ENCODE results near the gene SLC25A41. TPM values are rescaled to one million over a fixed set of nuclear protein-coding genes. Genes with fewer than 3 reads are reported as not detected.
"Not testable (repeated sequence)": the region's sequence is repeated elsewhere in the genome, so short reads cannot be mapped to it uniquely, and the experiment has no call there.

The SLC25A41 gene
- total RNA-seq, 1 donor from 2014 or later = not detected

- no peak for DNase-seq (ENCODE audit: low spot score)
Observed at GRCh38 chr19:6412061-6412446, 21.5 kb downstream of the SLC25A41 start.

- no peak for DNase-seq (ENCODE audit: low spot score)
Observed at GRCh38 chr19:6409346-6409745, 24.2 kb downstream of the SLC25A41 start.

- DNase-seq (ENCODE audit: low spot score) = no peak
Observed at GRCh38 chr19:6406401-6406800, 27.2 kb downstream of the SLC25A41 start.

GRCh38 chr19:6402837-6403608 is 30.5 kb downstream of the SLC25A41 start:
- DNase-seq (ENCODE audit: low spot score) = no peak

GRCh38 chr19:6402058-6402457 is 31.5 kb downstream of the SLC25A41 start:
- no peak for DNase-seq (ENCODE audit: low spot score)

GRCh38 chr19:6400062-6400944 is 33.3 kb downstream of the SLC25A41 start:
- not testable (repeated sequence) for DNase-seq (ENCODE audit: low spot score)

- no peak for DNase-seq (ENCODE audit: low spot score)
Observed at GRCh38 chr19:6396305-6396704, 37.3 kb downstream of the SLC25A41 start.

- DNase-seq (ENCODE audit: low spot score) = no peak
Observed at GRCh38 chr19:6394831-6395230, 38.7 kb downstream of the SLC25A41 start.

- DNase-seq (ENCODE audit: low spot score) = no peak
Observed at GRCh38 chr19:6393983-6394412, 39.6 kb downstream of the SLC25A41 start.

GRCh38 chr19:6393074-6393982 is 40.2 kb downstream of the SLC25A41 start, which contains the start of gene GTF2F1:
GTF2F1 (minus strand) TSS chr19:6393164; CDS start chr19:6392995, 169 bp downstream.
- peak; percentile 95 for DNase-seq (ENCODE audit: low spot score)

GRCh38 chr19:6392221-6393073 is 41.1 kb downstream of the SLC25A41 start:
- no peak for DNase-seq (ENCODE audit: low spot score)

GRCh38 chr19:6387372-6387771 is 46.2 kb downstream of the SLC25A41 start:
- no peak for DNase-seq (ENCODE audit: low spot score)

GRCh38 chr19:6384381-6384780 is 49.2 kb downstream of the SLC25A41 start:
- no peak for DNase-seq (ENCODE audit: low spot score)

GRCh38 chr19:6383188-6383587 is 50.4 kb downstream of the SLC25A41 start:
- no peak for DNase-seq (ENCODE audit: low spot score)

GRCh38 chr19:6381030-6381750 is 52.4 kb downstream of the SLC25A41 start:
- DNase-seq (ENCODE audit: low spot score) = no peak

- DNase-seq (ENCODE audit: low spot score) = no peak
Observed at GRCh38 chr19:6379744-6380143, 53.8 kb downstream of the SLC25A41 start.

GRCh38 chr19:6378486-6378885 is 55.1 kb downstream of the SLC25A41 start:
- DNase-seq (ENCODE audit: low spot score) = no peak

GRCh38 chr19:6378041-6378440 is 55.5 kb downstream of the SLC25A41 start:
- no peak for DNase-seq (ENCODE audit: low spot score)

- no peak for DNase-seq (ENCODE audit: low spot score)
Observed at GRCh38 chr19:6376512-6377190, 56.9 kb downstream of the SLC25A41 start.

All from ureter (tissue), 1 donor.